HG02870 (cell line): ENCODE measurements around the gene RYR3.
"Not testable (repeated sequence)": the region's sequence is repeated elsewhere in the genome, so short reads cannot be mapped to it uniquely, and the experiment has no call there.

Experiments used
- ATAC-seq: cut with Tn5 transposase; IDR thresholded peaks from one replicate; pipeline ENCODE4 v1.9.1; 2021; ENCODE audit warnings: mild to moderate bottlenecking, moderate library complexity; ENCODE audit not compliant: unreplicated experiment

The RYR3 gene

GRCh38 chr15:33810073-33810595, 499.4 kb downstream of the RYR3 start:
- ATAC-seq: no peak

- ATAC-seq: no peak
Measured at GRCh38 chr15:33810806-33811205, 500.0 kb downstream of the RYR3 start.

DNA sequence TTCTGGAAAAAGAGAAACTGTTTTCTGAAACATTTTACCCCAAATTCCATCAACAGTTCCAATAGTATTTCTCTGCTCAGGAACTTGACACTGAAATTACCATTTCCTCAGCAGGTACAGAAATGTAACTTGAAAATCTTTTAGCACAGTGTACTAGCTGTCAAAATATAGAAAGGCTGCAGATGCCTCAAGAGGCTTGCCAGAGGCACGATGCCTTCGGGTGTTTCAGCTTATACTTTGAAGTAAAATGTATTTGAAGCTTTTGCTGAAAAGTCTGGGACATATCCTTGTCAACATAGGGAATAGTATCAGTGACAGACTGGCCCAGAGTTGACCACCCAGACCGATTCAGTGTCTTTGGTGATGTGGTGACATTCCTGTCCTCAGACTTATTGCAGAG, 503.1 kb downstream of the RYR3 start:
- no peak for ATAC-seq

DNA sequence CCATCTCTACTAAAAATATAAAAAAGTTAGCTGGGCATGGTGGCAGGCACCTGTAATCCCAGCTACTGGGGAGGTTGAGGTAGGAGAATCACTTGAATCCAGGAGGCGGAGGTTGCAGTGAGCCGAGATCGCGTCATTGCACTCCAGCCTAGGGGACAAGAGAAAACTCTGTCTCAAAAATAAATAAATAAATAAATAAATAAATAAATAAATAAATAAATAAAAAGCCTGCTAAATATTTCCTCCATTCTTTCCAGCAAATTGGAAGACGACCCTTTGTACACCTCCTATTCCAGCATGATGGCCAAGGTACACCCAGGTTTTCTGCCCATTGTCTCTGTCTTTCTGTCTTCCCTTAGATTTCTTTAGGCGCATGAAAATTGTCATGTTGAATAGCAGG, 508.7 kb downstream of the RYR3 start:
- not testable (repeated sequence) for ATAC-seq

DNA sequence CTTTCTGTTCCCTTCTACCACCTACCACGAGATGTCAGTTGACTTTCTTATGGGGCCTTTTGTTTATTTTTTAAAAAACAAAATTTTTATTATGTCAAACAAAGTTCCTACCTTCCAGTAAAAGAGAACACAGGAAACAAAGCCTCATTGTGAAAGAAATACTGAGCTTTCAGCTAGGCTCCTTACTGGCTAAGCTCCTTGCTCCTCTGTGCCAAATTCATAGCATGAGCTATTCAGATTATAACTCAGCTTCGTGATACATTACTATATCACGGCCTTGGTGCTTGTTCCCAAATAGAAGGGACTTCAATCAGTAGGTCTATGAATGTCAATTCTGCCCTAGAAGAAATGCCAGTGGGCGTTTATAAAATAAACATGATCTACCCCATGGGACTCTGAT, 511.7 kb downstream of the RYR3 start:
- ATAC-seq: no peak

DNA sequence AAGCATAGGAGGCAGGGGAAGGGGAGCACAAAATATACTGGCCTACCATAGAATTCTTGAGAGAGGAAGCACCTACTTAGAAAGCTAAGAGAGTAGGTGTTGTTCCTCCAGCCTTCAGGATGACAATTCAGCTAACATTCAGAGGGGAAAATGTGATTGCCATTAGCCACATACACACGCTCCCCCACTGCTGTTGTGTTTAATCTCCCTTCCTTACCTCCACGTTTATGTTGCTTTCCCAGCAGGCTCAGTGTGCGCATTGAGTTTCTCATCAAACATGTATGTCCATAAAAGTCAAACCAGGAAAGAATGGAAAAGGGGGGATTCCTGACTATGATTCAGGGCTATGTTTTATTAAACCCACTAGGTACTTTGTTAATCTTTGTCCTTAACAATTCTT, 512.4 kb downstream of the RYR3 start:
- ATAC-seq: no peak

DNA sequence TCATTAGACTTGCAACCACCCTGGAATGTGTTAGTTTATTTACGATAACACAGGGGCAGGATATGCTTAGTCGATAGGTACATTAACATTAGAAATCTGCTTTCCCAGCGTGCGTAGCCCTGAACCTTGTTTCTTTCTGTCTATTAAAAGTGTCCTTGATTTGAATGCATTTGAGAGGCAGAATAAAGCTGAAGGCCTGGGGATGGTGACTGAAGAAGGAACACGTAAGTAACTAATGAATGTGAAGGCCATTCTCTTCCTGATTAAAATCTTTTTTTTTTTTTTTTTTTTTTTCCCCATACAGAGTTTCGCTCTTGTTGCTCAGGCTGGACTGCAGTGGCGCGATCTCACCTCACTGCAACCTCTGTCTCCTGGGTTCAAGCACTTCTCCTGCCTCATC, 514.7 kb downstream of the RYR3 start:
- no peak for ATAC-seq

DNA sequence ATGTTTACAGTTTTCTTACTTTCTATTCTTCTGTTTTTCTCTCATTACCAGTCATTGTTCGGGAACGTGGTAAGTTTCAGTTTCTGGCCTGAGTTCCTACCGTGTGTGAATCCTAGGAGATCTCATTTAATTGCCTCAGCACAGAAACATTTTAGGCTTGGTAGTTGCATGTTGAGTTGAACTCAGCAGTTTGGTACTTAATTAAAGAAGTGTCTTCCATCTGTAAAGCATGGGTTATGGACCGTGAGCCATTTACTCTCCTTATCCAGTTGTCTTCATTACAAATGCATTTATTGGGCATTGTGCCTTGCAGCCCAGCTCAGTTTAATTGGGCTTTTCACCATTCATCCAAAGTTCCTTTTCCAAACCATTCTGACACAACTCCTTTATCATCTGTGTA, 515.4 kb downstream of the RYR3 start:
- ATAC-seq: no peak

DNA sequence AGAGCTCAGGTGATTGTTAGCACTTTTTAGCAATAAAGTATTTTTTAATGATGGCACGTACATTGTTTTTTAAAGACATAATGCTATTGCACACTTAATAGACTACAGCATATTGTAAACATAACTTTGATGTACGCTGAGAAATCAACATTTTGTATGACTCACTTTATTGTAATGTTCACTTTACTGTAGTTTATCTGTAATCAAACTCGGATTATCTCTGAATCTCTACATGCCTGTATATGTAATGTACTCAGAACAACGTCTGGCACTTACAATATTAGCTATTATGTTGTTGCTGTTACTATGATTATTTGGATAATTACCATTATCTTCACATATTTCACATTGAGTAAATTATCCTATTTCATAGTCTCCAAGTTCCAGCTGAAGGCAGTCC, 519.6 kb downstream of the RYR3 start:
- no peak for ATAC-seq

- no peak for ATAC-seq
Measured at GRCh38 chr15:33831646-33832045, 520.9 kb downstream of the RYR3 start.

DNA sequence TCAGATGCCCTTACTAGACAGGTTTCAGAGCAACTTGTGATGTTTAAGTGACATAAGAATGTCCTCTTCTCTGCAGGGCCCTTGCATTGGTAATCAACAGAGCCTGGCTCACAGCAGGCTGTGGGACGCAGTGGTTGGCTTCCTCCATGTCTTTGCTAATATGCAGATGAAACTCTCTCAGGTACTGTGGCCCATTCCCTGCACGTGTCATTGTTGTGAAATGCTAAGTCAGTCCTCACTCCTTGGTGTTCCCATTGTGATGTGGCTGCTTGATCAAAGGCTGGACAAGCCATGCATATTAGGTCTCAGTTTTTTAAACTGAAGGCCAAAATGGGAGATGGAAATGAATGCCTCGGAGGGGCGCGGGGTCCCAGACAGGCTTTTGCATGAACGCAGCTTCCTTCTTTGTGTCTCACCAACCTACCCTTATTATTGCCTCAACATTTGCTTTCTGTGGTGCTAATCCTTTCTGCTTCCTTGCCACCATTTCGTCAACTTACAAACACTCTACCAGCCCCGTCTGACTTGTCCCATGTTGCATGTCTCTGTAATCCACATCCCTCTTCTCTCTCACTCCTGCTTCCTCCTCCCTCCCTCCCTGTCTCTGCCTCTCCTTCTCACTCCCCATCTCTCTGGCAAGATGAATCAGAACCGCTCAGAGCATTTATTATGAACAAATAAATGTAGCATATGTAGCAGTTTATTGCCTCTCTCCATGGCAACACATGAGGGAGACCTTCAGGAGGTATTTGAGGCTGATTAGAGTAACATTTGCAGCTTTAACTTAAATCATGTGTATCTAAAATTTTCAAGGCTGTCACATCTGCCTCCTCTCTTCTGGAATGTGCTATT, 524.4 kb downstream of the RYR3 start:
- no peak for ATAC-seq

GRCh38 chr15:33837294-33837693, 526.5 kb downstream of the RYR3 start:
- ATAC-seq: no peak

GRCh38 chr15:33839540-33839939, 528.8 kb downstream of the RYR3 start:
- ATAC-seq: no peak

- no peak for ATAC-seq
Measured at GRCh38 chr15:33840615-33841014, 529.8 kb downstream of the RYR3 start.

- no peak for ATAC-seq
Measured at GRCh38 chr15:33844186-33844585, 533.4 kb downstream of the RYR3 start.

DNA sequence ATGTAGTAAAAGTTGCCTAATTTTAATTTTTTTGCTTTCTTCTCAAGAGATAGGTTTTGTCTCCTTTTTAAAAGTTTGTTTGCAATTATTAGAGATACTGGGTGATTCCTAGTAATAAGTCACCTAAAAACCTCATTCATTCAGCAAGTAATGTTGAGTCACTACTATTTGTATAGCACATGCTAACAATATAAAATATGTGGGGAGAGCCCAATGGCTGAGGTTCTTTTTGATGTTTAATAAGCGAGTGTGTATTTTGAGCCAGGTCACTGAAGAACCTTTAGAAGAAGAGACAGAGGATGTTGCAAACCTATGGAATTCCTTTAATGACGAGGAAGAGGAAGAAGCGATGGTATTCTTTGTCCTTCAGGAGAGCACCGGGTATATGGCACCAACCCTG, 533.8 kb downstream of the RYR3 start:
- no peak for ATAC-seq

GRCh38 chr15:33846142-33846541, 535.4 kb downstream of the RYR3 start:
- no peak for ATAC-seq

DNA sequence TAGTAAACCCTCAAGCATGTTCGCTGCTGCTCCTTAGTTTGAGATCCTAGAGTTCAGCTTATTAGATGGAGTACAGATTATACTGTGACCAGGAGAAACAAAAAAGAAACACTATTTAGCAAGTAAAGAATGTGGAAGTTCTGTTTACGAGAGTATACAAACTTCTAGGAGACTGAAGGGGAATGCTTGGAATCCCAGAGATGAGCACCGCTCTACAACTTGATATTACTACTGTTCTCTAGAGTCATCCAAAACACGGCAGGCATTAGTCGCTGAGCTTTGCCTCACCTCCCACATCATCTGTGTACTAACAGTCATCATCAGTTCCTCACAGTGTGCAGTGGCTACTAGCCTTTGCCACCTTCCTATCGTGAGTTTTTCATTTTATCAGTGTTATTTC, 536.1 kb downstream of the RYR3 start:
- ATAC-seq: no peak

DNA sequence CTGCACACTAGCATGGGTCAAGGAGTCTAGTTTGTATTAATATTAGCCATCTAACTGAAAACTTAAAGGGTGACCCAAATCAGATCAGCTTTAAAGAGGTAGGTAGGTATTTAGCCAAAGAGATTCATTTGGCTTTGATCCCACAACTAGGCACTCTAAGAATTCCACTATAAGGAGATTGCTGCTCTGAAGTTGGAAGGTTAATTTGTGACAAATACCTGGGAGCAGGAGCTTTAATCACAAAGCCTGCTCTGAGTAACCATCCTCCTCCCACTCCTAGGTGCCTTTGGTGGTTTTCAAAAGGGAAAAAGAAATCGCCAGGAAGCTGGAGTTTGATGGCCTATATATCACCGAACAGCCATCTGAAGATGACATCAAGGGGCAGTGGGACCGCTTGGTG, 537.2 kb downstream of the RYR3 start:
- ATAC-seq: no peak

DNA sequence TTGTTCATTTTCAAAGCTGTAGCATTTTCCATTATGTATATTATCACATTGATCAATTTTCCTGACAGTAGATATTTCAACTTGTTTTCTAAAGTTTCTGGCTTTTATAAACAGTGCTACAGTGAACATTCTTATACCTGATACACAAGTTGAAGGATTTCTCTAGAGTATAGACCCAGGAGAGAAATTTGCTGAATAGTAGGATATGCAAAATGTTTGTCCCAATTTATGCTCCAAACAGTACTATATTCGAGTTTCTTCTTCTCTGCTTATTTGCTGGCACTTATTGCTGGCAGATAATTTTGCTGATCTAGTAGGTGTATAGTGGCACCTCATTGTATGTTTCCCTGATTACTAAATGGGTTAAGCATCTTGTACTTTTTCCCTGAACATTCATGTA, 540.3 kb downstream of the RYR3 start:
- no peak for ATAC-seq

GRCh38 chr15:33852094-33852493, 541.3 kb downstream of the RYR3 start:
- ATAC-seq: no peak

DNA sequence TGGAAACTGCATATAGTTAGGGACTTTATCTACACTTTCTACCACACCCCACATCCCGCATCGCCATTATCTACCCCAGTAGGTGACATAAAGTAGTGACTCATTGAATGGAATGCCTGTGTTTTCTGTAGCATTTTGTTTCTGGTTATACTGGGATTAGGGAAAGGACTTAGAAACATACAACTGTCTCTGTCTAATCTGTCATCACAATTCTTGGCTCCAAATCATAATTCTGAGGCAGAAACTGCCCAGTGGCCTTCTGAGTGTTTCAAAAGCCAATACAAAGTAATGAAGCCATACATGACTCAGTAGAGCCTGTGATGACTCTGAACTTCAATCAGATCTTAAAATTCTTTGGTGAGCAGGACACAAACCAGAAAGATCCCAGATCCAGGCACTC, 541.8 kb downstream of the RYR3 start:
- ATAC-seq: no peak

- ATAC-seq: no peak
Measured at GRCh38 chr15:33857726-33858125, 547.0 kb downstream of the RYR3 start.
